ENCODE data around the gene CWC27. TPM values are rescaled to one million over a fixed set of nuclear protein-coding genes. Genes with fewer than 3 reads are reported as not detected.

CWC27 gene
- total and polyA plus RNA-seq, 3 donors from 2014 or later = 12.4 to 22.9 (median 17.5) TPM

DNA sequence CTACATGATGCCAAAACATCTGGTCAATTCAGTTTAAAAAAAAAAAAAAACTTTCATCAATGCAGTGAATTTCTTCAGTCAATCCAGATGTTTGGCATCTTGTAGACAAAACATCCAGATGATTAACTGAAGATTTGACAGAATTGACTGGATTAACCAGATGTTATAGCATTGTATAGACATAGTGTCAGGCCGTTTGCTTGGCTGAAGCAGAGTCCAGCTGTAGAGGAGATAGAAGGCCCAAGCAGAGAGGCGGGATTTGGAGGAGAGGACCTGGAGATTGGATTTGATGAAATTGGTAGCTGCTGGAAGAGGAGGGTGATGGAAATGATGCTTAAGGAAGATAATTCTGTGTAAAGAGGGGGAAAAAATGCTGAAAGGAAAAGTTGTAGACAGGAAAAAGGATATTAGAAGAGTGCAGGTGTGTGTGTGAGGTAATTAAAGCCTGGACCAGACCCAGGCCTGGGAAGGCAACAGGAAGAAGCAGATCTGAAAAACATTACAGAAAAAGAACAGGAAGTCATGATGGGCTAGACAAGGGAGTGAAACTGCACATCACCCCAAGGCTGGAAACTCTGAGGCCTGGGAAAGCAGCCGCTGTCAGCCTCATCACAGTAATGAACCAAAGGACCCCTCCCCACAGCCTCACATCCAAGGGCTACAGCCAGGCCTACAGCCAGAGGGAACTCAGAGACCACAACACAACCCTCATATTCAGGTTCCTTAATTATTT lies 258.3 kb downstream of the CWC27 start:
- WGBS, 2 donors = 71 to 81% methylated on average over 3 of the region's 3 CpGs
- H3K4me1 ChIP-seq = no peaks in the 10 kb centered on the region
- H3K4me3 ChIP-seq = no peak overlapping the region
- H3K27ac ChIP-seq = no peak overlapping the region
- H3K9me3 ChIP-seq = no peaks in the 10 kb centered on the region
- TF ChIP-seq POLR2A (IDR thresholded peaks at IDR 0.05) (no peak), CTCF (IDR thresholded peaks at IDR 0.05) (no peak)
- H3K36me3 ChIP-seq (ENCODE audit: low read depth, missing control alignments) = no peaks in the 10 kb centered on the region
- H3K27me3 ChIP-seq = no peaks in the 10 kb centered on the region
- intact Hi-C loops (cut with DNase I; ENCODE audit: low total_unique reads) = no loop called here
- no peak for DNase-seq

- Histone ChIP-seq H3K4me1 (no peaks in the 10 kb centered on the region), H3K9me3 (no peaks in the 10 kb centered on the region), H3K4me3 (no peak overlapping the region), H3K27me3 (no peaks in the 10 kb centered on the region), H3K36me3 (ENCODE audit: low read depth, missing control alignments) (no peaks in the 10 kb centered on the region), H3K27ac (no peak overlapping the region)
- intact Hi-C loops (cut with DNase I; ENCODE audit: low total_unique reads) = no loop called here
- DNase-seq = no peak
- WGBS, 2 donors = 92 to 94% methylated on average over 1 of the region's 1 CpG
- TF ChIP-seq POLR2A (IDR thresholded peaks at IDR 0.05) (no peak), CTCF (IDR thresholded peaks at IDR 0.05) (no peak)
These were observed 260.4 kb downstream of the CWC27 start for GRCh38 chr5:65029178-65029577.

DNA sequence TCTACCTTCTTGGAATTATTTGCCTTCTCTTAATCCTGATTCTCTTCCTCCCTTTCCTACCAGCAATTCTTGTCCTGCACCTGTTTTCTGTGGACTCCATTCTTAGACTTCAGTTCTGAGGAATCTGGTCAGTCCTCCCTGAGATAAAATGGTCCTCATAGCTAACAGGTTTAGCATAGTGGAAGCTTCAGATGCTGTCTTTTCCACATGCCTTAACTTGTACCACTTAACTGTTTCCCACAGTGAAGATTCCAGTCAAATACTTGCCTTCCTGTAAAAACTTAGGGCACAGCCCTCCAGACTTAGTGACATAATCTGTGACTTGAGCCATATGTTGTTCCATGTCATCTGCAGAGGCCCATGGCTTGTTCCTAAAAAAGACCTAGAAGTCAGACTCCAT lies 261.3 kb downstream of the CWC27 start:
- Histone ChIP-seq H3K9me3 (no peaks in the 10 kb centered on the region), H3K4me3 (no peak overlapping the region), H3K27ac (no peak overlapping the region), H3K4me1 (peaks cover 5% of the 10 kb centered on the region), H3K27me3 (no peaks in the 10 kb centered on the region), H3K36me3 (ENCODE audit: low read depth, missing control alignments) (no peaks in the 10 kb centered on the region)
- DNase-seq = no peak
- no peak for TF ChIP-seq CTCF (IDR thresholded peaks at IDR 0.05)
- TF ChIP-seq POLR2A (IDR thresholded peaks at IDR 0.05) = no peak
- intact Hi-C loops (cut with DNase I; ENCODE audit: low total_unique reads) = no loop called here

DNA sequence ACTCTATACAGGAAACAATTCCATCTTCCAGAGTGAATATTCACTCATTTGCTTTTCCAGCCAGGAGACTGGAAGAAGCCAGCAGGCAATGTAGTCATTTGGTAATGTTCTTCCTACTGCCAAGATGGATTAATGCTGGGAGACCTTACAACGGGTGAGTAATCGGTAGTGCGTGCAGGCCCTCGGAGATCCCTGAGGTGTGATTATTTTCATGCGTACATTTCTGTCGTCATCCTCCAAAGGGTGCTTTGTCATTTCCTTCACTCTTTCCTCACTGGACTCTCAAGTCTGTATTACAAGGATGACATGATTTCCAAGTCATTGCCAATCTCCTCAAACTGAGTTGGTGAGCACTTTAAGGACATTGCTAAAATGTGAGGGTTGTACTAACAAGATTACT lies 263.5 kb downstream of the CWC27 start:
- WGBS, 2 donors = 91 to 96% methylated on average over 6 of the region's 6 CpGs
- intact Hi-C loops (cut with DNase I; ENCODE audit: low total_unique reads) = no loop called here
- TF ChIP-seq CTCF (IDR thresholded peaks at IDR 0.05) (no peak), POLR2A (IDR thresholded peaks at IDR 0.05) (no peak)

More for the DNA sequence above, 263.5 kb downstream of the CWC27 start:
- H3K4me1 ChIP-seq = peaks cover 6% of the 10 kb centered on the region
- no peak for DNase-seq
- H3K27ac ChIP-seq = no peak overlapping the region
- H3K9me3 ChIP-seq = no peaks in the 10 kb centered on the region
- H3K36me3 ChIP-seq (ENCODE audit: low read depth, missing control alignments) = no peaks in the 10 kb centered on the region
- H3K4me3 ChIP-seq = no peak overlapping the region
- no peaks in the 10 kb centered on the region for H3K27me3 ChIP-seq

Data from testis (tissue), 3 donors.